Mononuclear cell (primary cell): ENCODE results near the gene MEX3A. TPM values are rescaled to one million over a fixed set of nuclear protein-coding genes. Genes with fewer than 3 reads are reported as not detected.

Source experiments
- H3K27me3 ChIP-seq: 2 replicates; pipeline ENCODE4 v1.6.0; 2011; ENCODE audit warnings: low read length, control low read depth; ENCODE audit not compliant: insufficient read depth
- H3K4me1 ChIP-seq: 2 replicates; pipeline ENCODE4 v1.5.1; 2011; ENCODE audit warnings: mild to moderate bottlenecking, low read length, control low read depth; ENCODE audit not compliant: insufficient read depth
- H3K4me3 ChIP-seq: 2 replicates; pipeline ENCODE4 v1.5.1; 2011; ENCODE audit warnings: mild to moderate bottlenecking, low read length, moderate library complexity
- H3K9me3 ChIP-seq: 2 replicates; pipeline ENCODE4 v1.5.1; 2011; ENCODE audit warnings: low read depth, mild to moderate bottlenecking, control low read depth, low read length
- total RNA-seq: library from RNA; depleted of rRNA; stranded (reverse); fragments of >200 nt; gene quantifications from one replicate; pipeline ENCODE4 v1.2.3, GENCODE V29; 2012

Gene MEX3A
- total RNA-seq, 1 donor: not detected

DNA sequence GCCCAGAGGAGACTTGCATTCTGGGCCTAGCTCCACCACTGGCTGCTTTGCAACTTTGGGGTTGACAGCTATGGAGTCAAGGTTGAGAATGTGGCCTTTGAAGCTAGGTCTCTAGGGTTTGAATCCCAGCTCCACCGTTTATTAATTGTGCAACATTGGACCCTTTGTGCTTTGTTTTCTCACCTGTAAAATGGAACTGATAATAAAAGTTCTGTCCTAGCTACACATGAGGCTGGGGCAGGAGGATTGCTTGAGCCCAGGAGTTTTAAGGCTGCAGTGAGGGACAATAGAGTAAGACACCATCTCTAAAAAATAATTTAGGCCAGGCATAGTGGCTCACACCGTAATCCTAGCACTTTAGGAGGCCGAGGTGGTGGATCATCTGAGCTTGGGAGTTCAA lies 17.0 kb upstream of the MEX3A start:
- H3K4me1 ChIP-seq: peaks cover 40% of the 10 kb centered on the region
- H3K4me3 ChIP-seq: no peak overlapping the region
- H3K9me3 ChIP-seq: no peaks in the 10 kb centered on the region
- peaks cover 5% of the 10 kb centered on the region for H3K27me3 ChIP-seq

DNA sequence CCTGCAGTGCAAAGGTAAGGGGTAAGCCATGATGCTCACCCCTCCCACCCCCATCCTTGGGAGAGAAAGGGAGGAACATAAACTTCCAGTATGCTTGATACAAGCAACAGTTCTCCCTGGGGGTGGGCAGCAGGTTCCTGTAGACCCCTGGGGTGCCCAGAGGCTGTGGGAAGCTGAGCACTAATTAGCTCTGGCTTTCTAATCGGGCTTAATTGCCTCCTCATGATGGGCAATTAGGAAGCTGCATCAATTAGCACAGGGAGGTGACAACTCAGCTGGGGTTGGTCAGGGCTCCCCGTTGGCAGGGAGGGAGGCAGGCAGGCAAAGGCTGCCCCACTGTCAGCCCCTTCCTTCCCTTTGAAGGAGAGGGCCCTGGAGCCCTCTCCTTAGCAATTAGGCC lies 16.5 kb upstream of the MEX3A start:
- Histone ChIP-seq H3K9me3 (no peaks in the 10 kb centered on the region), H3K27me3 (peaks cover 6% of the 10 kb centered on the region), H3K4me3 (no peak overlapping the region), H3K4me1 (peaks cover 35% of the 10 kb centered on the region)

DNA sequence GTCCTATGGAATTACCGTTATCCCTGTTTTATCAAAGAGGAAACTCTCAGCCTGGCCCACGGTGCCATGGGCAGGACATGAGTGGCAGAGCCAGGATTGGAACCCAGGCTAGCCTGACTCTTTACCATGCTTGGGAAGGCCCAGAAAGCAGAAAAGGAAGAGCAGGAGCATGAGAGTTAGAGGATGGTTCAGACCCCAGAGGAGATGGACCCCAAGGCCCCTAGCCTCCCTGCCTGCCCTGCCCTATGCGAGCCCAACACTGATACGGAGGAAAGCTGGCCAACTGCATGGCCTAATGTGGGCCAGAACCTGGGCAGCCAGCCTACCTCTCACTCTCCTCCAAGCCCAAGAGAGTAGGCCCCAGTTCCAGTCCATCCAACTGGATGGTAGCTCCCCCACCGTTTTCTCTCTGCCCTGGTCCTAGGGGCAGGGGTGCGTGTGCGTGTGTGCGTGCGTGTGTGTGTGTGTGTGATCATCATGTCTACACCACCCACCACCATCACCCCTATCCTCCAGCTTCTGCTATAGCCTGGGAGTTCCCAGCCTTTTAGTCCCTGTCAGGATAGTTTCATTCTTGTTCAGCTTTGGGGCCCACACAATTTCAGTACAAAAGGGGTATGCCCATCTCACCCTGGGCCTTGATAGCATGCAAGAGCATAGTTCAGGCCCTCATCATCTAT lies 15.4 kb upstream of the MEX3A start:
- H3K9me3 ChIP-seq: no peaks in the 10 kb centered on the region
- H3K4me3 ChIP-seq: no peak overlapping the region
- peaks cover 9% of the 10 kb centered on the region for H3K27me3 ChIP-seq
- H3K4me1 ChIP-seq: peaks cover 23% of the 10 kb centered on the region

DNA sequence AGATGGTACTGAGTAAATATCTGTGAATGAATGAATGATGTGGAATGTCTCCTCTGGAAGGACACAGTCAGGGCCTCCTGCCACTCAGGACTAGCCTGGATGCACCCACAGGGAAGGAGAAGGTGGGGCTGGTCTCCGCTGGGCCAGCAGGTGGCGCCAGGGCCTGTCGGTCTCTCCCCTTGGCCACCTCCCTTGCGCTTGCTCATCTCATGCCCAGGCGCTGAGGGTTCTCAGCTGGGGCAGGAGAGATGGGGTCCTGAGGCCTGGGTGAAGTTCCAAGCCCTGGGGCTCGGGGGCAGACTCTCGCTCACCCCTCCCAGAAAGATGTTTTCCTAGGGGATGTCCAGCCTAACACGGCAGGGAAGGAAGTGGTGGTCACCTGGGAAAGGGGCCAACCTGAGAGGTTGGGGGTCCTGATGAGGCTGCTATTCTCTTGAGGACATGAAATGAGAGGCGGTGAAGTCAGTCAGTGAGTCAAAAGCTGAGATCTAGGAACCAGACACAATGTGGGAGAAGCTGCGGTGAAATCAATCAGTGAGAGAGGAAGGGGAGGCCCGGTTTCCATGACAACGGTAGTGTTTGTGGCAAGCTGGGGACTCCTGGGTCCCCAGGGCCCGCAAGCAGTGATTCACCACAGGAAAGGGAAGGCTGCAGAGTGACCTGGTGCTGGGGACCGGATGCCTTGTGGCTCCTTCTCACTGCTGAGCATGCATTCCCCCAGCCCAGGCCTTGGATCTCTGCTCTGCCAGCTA lies 14.6 kb upstream of the MEX3A start:
- no peaks in the 10 kb centered on the region for H3K9me3 ChIP-seq
- H3K4me1 ChIP-seq: peaks cover 23% of the 10 kb centered on the region
- no peak overlapping the region for H3K4me3 ChIP-seq
- H3K27me3 ChIP-seq: peaks cover 9% of the 10 kb centered on the region

DNA sequence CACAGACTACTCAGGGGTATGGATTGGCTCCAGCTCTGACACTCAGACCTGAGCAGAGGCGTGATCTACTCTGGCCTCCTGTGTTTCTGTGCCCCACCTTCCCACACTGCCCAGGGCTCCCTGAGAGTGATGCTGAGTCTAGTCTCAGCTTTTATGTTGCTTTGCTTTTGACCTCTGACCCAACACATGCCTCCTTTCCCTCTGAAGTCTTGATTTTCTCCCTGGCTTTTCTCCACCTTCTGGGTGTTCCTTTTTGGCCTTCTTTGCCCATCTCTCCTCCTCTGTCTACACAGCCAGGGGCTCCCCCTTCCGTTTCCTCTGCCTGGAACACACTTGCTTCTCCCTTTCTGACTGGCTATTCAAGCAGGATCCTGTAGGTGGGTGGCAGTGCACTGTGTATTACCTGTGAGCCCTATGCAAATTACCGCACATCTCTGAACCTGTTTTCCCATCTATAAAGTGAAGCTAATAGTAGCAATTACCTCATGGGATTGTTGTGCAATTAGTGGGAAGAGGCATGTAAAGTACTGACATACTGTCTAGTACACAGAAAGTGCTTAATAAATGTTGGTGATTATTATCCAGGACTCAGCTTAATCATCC lies 13.7 kb upstream of the MEX3A start:
- Histone ChIP-seq H3K4me3 (no peak overlapping the region), H3K9me3 (no peaks in the 10 kb centered on the region), H3K27me3 (peaks cover 9% of the 10 kb centered on the region), H3K4me1 (peaks cover 24% of the 10 kb centered on the region)

- Histone ChIP-seq H3K4me1 (peaks cover 28% of the 10 kb centered on the region), H3K9me3 (no peaks in the 10 kb centered on the region), H3K4me3 (no peak overlapping the region), H3K27me3 (peaks cover 4% of the 10 kb centered on the region)
Measured at GRCh38 chr1:156091610-156092009, 9.3 kb upstream of the MEX3A start.

DNA sequence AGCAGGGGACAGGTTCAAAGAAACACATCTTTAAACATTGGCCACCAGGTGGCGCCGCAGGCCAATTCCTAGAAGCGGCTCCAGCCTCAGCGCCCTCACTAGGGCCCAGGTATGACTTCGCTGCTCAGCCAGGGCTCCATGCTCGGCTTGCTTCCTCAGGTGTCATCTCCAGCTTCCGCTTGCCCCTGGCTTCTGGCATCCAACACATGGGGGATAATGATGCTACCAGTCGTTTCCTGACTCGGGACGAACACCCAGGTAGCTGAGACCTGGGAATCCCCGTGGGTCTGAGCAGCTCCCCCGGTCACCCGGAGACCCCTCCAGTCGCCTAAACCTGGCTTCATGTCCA lies 8.5 kb upstream of the MEX3A start:
- Histone ChIP-seq H3K27me3 (peaks cover 4% of the 10 kb centered on the region), H3K4me1 (peaks cover 20% of the 10 kb centered on the region), H3K4me3 (no peak overlapping the region), H3K9me3 (no peaks in the 10 kb centered on the region)

DNA sequence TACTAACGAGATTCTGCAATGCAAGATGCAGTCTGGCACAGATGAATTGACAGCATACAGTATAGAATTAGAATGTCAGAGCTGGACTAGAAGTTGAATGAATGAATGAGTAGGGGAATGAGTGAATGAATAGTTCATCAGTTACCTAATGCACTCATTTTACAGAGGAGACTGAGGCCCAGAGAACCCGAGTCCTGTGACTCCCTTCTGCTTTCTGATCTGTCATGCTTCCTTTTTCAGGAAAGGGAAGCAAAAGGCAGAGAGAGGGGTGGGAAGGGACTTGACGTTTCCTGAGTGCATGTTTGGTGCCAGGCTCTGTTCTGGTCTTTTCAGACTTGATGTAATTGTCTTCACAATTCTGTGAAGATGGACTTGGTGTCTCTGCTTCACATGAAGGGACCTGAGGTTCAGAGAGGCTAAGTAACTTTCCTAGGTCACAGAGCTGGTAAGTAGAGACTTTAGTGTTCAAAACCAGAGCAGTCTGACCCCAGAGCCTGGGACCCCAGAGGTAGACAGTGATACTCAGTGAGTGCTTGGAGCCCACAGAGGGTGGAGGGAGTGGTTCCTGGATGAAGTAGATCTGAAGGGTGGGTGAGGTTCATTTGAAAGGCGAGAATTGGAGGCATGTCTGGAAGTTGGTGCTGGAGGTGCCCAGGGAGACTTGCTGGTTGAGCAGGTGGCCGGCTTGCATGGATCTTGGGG lies 8.0 kb upstream of the MEX3A start:
- H3K9me3 ChIP-seq: no peaks in the 10 kb centered on the region

GRCh38 chr1:156089704-156090103 lies 7.4 kb upstream of the MEX3A start:
- no peak overlapping the region for H3K4me3 ChIP-seq
- peaks cover 7% of the 10 kb centered on the region for H3K27me3 ChIP-seq
- no peaks in the 10 kb centered on the region for H3K9me3 ChIP-seq
- peaks cover 18% of the 10 kb centered on the region for H3K4me1 ChIP-seq

More for the DNA sequence above, 8.0 kb upstream of the MEX3A start:
- peaks cover 4% of the 10 kb centered on the region for H3K27me3 ChIP-seq
- no peak overlapping the region for H3K4me3 ChIP-seq
- peaks cover 18% of the 10 kb centered on the region for H3K4me1 ChIP-seq

- H3K4me3 ChIP-seq: no peak overlapping the region
- peaks cover 24% of the 10 kb centered on the region for H3K4me1 ChIP-seq
- peaks cover 16% of the 10 kb centered on the region for H3K27me3 ChIP-seq
- H3K9me3 ChIP-seq: no peaks in the 10 kb centered on the region
Measured at GRCh38 chr1:156086256-156086662, 4.0 kb upstream of the MEX3A start.

DNA sequence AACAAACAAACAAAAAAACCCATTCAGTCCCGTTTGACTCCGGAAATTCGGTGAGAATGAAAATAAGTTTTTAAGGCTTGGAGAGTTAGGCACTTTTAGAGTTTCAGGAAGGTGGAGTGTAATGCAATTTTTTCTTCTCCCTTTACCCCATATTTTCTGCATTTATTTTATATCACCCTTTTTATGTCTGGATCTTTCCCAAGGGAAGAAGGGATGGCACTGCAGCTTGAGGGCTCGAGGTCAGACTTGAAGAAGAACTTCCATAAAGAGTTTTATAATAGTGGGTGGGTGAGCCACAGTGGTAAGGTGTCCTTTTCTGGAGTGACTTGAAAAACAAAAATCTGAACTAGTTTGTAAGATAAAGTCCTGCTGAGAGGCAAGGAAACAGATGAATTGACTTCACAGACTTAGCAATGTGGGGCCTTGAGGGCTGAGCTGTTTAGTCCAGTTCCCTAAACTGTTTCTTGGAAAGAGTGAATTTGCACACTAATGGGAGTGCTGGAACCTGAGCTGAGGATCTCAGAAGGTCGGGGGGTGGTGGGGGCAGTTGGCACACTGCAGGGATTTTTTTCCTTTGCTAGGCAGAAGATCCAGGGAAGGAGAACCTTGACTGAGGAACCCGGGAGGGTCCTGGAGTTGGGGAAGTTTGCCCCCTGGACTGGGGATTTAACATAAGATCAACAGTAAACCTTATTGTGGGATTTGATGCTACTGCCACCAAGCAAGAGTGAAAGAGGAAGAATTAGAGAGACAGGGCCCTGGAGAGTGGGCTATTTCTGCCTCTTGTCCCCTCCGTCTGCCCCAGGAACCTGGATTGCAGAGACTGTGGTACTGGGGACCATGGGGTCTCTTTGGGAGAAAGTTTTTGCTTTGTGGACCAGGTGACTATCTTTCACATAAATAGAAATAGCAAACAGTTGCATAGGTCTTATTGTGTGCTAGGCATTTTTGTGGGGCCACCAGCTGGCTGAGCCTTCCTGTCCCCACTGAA lies 1.8 kb upstream of the MEX3A start:
- H3K27me3 ChIP-seq: peaks cover 19% of the 10 kb centered on the region
- no peak overlapping the region for H3K4me3 ChIP-seq
- no peaks in the 10 kb centered on the region for H3K9me3 ChIP-seq
- peaks cover 6% of the 10 kb centered on the region for H3K4me1 ChIP-seq

DNA sequence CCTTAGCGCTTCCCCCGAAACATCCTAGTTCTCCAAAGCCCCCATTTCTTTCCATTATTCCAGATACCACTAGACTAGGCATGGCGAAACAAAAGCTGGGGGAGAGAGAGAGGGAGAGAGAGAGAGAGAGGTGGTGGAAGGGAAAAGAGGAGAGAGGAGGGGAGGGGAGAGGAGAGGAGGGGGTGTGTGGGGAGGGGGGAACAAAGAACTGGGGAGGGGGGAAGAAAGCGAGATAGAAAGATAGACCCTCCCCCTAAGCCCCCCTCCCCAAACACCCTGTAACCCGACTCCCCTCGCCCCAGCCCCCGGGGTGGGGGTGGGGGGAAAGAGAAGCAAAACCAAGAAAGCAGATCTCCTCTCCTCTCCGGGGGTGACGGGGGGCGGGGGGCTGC lies 352 bp downstream of the MEX3A start:
- Histone ChIP-seq H3K4me1 (peaks cover 6% of the 10 kb centered on the region), H3K4me3 (peak overlapping the region; percentile 53), H3K27me3 (peaks cover 19% of the 10 kb centered on the region), H3K9me3 (no peaks in the 10 kb centered on the region)

GRCh38 chr1:156081180-156081916 lies 917 bp downstream of the MEX3A start:
- H3K4me3 ChIP-seq: no peak overlapping the region
- peaks cover 19% of the 10 kb centered on the region for H3K27me3 ChIP-seq
- H3K9me3 ChIP-seq: no peaks in the 10 kb centered on the region
- H3K4me1 ChIP-seq: peaks cover 11% of the 10 kb centered on the region

DNA sequence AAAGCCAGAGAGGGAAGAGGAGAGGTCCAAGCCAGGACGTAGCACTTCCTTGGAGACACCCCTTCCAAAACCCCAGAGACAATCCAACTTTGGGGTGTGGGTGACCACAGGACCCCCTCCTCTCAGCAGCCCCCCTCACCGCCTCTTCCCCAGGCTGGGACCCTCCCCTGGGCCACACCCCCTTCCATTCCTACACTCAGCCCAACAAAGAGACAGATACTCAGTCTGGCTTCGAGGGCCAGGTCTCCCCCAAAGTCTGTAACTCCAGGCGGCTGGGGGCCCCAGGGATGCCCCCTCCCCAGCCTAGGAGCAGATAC lies 1.4 kb downstream of the MEX3A start:
- no peaks in the 10 kb centered on the region for H3K9me3 ChIP-seq
- H3K4me1 ChIP-seq: peaks cover 17% of the 10 kb centered on the region
- no peak overlapping the region for H3K4me3 ChIP-seq
- peaks cover 21% of the 10 kb centered on the region for H3K27me3 ChIP-seq
